8988T (cell line): Measurements from ENCODE around the gene SCAPER.

Experiments used
- DNase-seq: peaks from one replicate; pipeline ENCODE4 v3.0.0; 2011

SCAPER gene

GRCh38 chr15:76667943-76668715, 237.0 kb downstream of the SCAPER start:
- no peak for DNase-seq

GRCh38 chr15:76664895-76665294, 240.2 kb downstream of the SCAPER start:
- no peak for DNase-seq

GRCh38 chr15:76664411-76664810, 240.7 kb downstream of the SCAPER start:
- DNase-seq: no peak

GRCh38 chr15:76663529-76663928, 241.6 kb downstream of the SCAPER start:
- DNase-seq: no peak

- DNase-seq: no peak
These were observed 256.3 kb downstream of the SCAPER start for GRCh38 chr15:76648732-76649444.

- no peak for DNase-seq
These were observed 257.5 kb downstream of the SCAPER start for GRCh38 chr15:76647612-76648011.

GRCh38 chr15:76644646-76645045, 260.5 kb downstream of the SCAPER start:
- no peak for DNase-seq

GRCh38 chr15:76642671-76643070, 262.5 kb downstream of the SCAPER start:
- no peak for DNase-seq

GRCh38 chr15:76637166-76637565, 268.0 kb downstream of the SCAPER start:
- no peak for DNase-seq

- DNase-seq: no peak
These were observed 269.1 kb downstream of the SCAPER start for GRCh38 chr15:76636059-76636458.

- DNase-seq: no peak
These were observed 278.5 kb downstream of the SCAPER start for GRCh38 chr15:76626611-76627010.

GRCh38 chr15:76625267-76625666, 279.9 kb downstream of the SCAPER start:
- no peak for DNase-seq

GRCh38 chr15:76614725-76615124, 290.4 kb downstream of the SCAPER start:
- no peak for DNase-seq

GRCh38 chr15:76588811-76589747, 316.1 kb downstream of the SCAPER start:
- no peak for DNase-seq

- no peak for DNase-seq
These were observed 319.6 kb downstream of the SCAPER start for GRCh38 chr15:76585576-76585897.

- DNase-seq: no peak
These were observed 320.1 kb downstream of the SCAPER start for GRCh38 chr15:76584868-76585575.

GRCh38 chr15:76582550-76582949, 322.6 kb downstream of the SCAPER start:
- DNase-seq: no peak

GRCh38 chr15:76577879-76578512, 327.1 kb downstream of the SCAPER start:
- DNase-seq: no peak

- no peak for DNase-seq
These were observed 328.4 kb downstream of the SCAPER start for GRCh38 chr15:76576523-76577279.

- no peak for DNase-seq
These were observed 329.5 kb downstream of the SCAPER start for GRCh38 chr15:76575679-76576078.

GRCh38 chr15:76575274-76575673, 329.9 kb downstream of the SCAPER start:
- no peak for DNase-seq

- DNase-seq: no peak
These were observed 332.2 kb downstream of the SCAPER start for GRCh38 chr15:76572983-76573314.
